Measurements from ENCODE around the gene ASS1. TPM values are rescaled to one million over a fixed set of nuclear protein-coding genes. Genes with fewer than 3 reads are reported as not detected.
A peak's percentile ranks its signal among the peaks of the same experiment; 100 is the strongest.
"Not testable (repeated sequence)": the region's sequence is repeated elsewhere in the genome, so short reads cannot be mapped to it uniquely, and the experiment has no call there.

ASS1 gene
- total RNA-seq, 2 experiments from 2014 or later, result 3.3 to 3.9 TPM

DNA sequence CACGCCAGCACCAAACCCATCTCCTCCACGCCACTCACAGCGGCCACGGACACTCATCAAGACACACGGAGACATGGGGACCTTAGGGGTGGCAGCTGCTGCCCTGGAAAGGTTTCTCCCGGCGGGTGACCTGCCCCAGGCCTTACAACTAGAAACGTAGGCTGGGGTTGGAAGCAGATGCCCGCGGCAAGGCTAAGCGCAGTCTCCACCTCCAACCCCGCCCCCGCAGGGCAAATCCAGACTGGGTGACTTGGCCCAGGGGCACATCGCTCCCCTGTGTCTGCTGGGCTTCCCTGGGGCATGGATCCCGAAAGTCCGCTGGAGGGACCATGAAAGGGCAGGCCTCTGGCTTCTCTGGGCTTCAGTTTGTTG lies 12.0 kb upstream of the ASS1 start:
- Mint-ChIP-seq H3K27me3 (peaks cover 27% of the 10 kb centered on the region), H3K4me3 (no peak overlapping the region), H3K9me3 (no peaks in the 10 kb centered on the region), H3K36me3 (ENCODE audit: low read depth) (no peaks in the 10 kb centered on the region), H3K27ac (no peak overlapping the region), H3K4me1 (peaks cover 4% of the 10 kb centered on the region)
- no peak for DNase-seq
- ChIA-PET CTCF (interaction anchor here (0.7 kb wide), 1 partner anchor 38 kb away, joined by 3 read pairs; no protein-coding TSS in a partner anchor), POLR2A (no interaction called here)

DNA sequence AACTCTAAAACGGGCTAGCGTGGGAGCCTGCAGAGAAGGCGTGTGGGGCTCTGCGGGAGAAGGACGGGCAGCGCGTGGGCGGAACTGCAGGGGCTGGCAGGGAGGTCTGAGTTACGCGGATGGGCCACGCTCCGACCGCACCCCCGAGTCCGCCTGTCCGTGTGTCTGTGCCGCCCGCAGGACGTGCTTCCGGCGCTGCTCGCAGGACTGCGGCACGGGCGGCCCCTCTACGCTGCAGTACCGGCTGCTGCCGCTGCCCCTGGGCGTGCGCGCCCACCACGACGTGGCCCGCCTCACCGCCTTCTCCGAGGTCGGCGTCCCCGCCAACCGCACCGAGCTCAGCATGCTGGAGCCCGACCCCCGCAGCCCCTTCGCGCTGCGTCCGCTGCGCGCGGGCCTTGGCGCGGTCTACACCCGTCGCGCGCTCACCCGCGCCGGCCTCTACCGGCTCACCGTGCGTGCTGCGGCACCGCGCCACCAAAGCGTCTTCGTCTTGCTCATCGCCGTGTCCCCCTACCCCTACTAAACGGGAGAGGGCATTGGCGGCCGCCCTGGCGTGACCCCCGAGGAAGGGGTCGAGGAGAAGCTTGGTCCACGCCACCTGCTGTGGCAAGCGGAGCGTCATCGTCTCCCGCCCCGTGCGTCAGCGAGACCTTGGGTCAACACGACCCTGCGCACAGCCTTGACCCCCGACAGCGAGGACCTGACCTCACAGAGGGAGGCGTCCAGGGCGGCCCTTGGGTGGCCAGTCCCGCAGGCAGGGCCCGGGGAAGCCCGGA lies 11.4 kb upstream of the ASS1 start:
- CTCF ChIA-PET, result no interaction called here
- peak; percentile 26 for DNase-seq
- Mint-ChIP-seq H3K4me3 (no peak overlapping the region), H3K27me3 (peaks cover 27% of the 10 kb centered on the region), H3K4me1 (peaks cover 4% of the 10 kb centered on the region), H3K27ac (no peak overlapping the region), H3K36me3 (ENCODE audit: low read depth) (no peaks in the 10 kb centered on the region), H3K9me3 (no peaks in the 10 kb centered on the region)
- POLR2A ChIA-PET, result no interaction called here

DNA sequence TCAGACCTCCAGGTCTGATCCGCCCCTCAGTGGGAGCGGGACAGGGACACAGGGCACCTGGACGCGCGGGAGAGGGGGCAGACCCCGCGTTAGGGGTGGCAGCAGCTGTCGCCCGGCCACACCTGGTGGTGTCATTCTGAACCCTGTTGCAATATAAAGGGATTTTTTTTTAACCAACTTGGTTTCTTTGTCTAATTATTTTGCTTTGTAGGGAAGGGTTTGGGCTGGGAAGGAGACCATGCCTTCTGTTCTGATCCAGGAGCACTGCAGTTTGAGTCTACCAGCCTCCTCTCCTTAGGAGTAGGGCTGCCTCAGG lies 10.9 kb upstream of the ASS1 start:
- Mint-ChIP-seq H3K27ac (no peak overlapping the region), H3K27me3 (peaks cover 27% of the 10 kb centered on the region), H3K9me3 (no peaks in the 10 kb centered on the region), H3K4me1 (peaks cover 4% of the 10 kb centered on the region), H3K36me3 (ENCODE audit: low read depth) (no peaks in the 10 kb centered on the region), H3K4me3 (no peak overlapping the region)
- DNase-seq, result no peak
- ChIA-PET POLR2A (no interaction called here), CTCF (no interaction called here)

DNA sequence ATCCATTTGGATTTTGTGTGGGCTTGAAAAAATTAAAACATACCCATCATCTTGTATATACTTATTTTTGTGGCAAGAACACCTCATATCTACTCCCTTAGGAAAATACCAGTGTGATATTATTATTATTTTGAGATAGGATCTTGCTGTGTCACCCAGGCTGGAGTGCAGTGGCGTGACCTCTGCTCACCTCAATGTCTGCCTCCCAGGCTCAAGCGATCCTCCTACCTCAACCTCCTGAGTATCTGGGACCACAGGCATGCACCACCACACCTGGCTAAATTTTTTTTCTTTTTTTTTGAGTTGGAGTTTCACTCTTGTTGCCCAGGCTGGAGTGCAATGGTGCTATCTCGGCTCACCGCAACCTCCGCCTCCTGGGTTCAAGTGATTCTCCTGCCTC lies 10.1 kb upstream of the ASS1 start:
- H3K4me1 Mint-ChIP-seq; CTCF ChIA-PET; H3K9me3 Mint-ChIP-seq; H3K36me3 Mint-ChIP-seq (ENCODE audit: low read depth); DNase-seq; H3K27ac Mint-ChIP-seq; H3K4me3 Mint-ChIP-seq: not testable (repeated sequence)
- POLR2A ChIA-PET, result interaction anchor here (0.6 kb wide), 1 partner anchor 75 kb away, joined by 3 read pairs; no protein-coding TSS in a partner anchor
- peaks cover 29% of the 10 kb centered on the region for H3K27me3 Mint-ChIP-seq

DNA sequence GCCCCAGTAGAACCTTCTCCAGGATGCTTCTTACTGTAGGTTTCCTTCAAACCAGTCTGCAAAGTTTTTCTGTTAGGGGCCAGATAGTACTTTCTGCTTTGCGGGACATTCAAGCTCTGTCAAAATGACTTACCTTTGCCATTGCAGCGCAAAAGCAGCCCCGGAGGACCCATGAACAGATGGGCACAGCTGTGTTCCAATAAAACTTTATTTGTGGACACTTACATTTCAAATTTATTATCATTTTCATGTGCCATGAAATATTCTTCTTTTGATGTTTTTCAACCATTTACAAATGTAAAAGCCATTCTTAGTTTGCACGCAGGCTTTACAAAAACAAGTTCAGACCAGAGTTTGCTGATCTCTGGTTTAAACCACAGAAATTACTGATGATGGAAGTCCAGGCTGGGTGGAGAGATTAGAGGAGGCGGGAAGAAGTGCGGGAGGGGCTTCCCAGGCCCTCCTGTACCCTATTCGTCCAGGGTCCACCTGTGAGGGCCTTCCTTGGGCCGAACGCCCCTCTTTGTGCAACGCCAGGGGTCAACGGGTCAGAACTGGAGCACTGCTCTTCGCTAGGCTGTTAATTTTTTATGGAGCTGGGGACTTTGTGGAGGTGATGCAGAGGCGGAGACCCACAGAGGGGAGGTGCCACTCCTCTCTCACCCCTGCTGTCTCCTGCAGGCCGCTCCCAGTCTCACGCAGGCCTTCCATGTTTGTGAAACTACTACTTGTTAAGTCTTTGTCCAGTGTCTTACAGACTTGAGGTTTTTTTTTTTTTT lies 7.6 kb upstream of the ASS1 start:
- no peak overlapping the region for H3K27ac Mint-ChIP-seq
- H3K9me3 Mint-ChIP-seq, result peaks cover 10% of the 10 kb centered on the region
- no peak for DNase-seq
- POLR2A ChIA-PET, result no interaction called here
- no peaks in the 10 kb centered on the region for H3K36me3 Mint-ChIP-seq (ENCODE audit: low read depth)
- peaks cover 4% of the 10 kb centered on the region for H3K4me1 Mint-ChIP-seq
- H3K27me3 Mint-ChIP-seq, result peaks cover 29% of the 10 kb centered on the region
- H3K4me3 Mint-ChIP-seq, result no peak overlapping the region
- CTCF ChIA-PET, result interaction anchor here (0.6 to 1.0 kb wide), 2 partner anchors 16 to 55 kb away, joined by 3 read pairs; no protein-coding TSS in a partner anchor

DNA sequence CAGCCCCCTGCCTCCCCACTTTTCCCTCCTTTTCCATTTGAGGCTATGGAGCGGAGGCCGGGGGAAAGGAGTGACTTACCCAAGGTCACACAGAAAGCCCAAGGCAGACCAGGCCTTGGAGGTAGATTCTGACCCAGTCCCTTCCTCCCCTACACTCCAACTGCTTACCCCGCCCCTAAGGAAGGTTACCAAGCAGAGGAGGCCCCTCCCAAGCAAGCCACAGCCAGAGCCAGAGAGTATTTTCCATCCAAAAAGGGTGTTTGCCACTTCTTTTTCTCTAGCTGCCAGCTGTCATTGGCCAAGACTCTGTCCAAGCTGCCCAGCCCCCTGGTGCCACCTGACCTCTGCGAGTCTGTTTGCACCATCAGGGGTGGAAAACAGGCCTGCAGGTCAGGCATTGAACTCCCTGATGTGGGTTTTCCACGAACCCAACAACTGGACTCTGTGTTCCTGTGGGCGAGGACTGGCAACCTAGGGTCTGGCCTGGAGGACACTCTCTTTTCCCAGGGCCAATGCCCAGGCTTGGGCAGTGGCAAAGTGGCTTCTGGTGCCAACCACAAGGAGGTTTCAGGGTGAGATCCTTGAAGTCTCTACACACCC lies 6.3 kb upstream of the ASS1 start:
- POLR2A ChIA-PET, result no interaction called here
- peaks cover 21% of the 10 kb centered on the region for H3K27me3 Mint-ChIP-seq
- H3K36me3 Mint-ChIP-seq (ENCODE audit: low read depth), result no peaks in the 10 kb centered on the region
- no peak overlapping the region for H3K4me3 Mint-ChIP-seq
- peaks cover 11% of the 10 kb centered on the region for H3K9me3 Mint-ChIP-seq
- no peaks in the 10 kb centered on the region for H3K4me1 Mint-ChIP-seq
- no peak overlapping the region for H3K27ac Mint-ChIP-seq
- CTCF ChIA-PET, result interaction anchor here (0.8 to 1.1 kb wide), 3 partner anchors 10 to 21 kb away, joined by 3 to 4 read pairs (median 3); no protein-coding TSS in a partner anchor
- DNase-seq, result no peak

DNA sequence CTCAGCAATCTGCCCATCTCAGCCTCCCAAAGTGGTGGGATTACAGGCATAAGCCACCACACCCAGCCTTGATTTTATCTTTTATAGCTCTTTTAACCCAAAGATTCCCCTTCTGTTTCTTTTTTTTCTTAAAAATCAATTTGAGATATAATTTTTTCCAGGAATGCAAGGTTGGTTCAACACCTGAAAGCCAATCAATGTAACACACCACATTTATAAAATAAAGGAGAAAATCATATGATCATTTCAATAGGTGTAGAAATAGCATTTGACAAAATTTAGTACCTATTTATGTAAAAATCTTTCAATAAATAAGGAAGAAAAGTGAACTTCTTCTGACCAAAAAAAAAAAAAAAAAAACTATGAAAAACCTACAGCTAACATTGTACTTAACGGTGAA lies 3.7 kb upstream of the ASS1 start:
- Mint-ChIP-seq H3K27ac (no peak overlapping the region), H3K9me3 (peaks cover 11% of the 10 kb centered on the region), H3K27me3 (peaks cover 23% of the 10 kb centered on the region), H3K4me1 (no peaks in the 10 kb centered on the region), H3K36me3 (ENCODE audit: low read depth) (no peaks in the 10 kb centered on the region), H3K4me3 (no peak overlapping the region)
- POLR2A ChIA-PET, result no interaction called here
- CTCF ChIA-PET, result interaction anchor here (0.7 kb wide), 1 partner anchor 950 kb away, joined by 3 read pairs; no protein-coding TSS in a partner anchor
- no peak for DNase-seq

DNA sequence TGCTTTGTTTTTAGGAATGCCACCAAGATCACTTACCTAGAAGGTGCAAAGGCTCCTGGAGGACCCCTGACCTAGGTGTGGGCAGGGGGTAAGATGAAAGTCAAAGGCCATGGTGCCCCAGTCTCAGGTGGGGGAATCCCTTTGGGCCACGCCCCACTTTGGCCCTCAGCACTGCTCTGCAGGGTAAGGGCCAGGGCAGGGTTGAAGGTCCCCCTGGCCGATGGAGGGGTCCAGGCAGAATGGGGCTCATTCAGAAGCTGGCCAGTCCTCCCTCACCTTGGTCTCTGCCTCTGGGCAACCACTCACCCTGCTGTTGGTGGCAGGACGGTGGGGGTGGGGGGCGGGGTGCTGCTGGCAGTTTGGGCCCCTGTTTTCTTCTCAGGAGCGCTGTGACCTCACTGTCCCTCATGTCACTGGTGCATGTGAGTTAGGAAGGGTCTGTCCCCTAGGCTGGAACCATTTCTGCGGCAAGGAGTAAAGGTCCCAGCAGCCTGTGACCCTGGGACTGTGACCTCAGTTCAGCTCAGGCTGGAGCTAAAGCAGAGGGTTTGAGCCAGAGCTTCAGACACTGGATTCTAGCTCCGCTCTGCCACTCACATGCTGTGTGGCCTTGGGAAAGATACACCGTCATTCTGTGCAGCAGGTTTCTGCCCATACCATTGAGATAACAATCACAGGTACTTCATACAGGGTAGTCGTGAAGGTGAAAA lies 1.9 kb upstream of the ASS1 start:
- Mint-ChIP-seq H3K27ac (no peak overlapping the region), H3K4me3 (no peak overlapping the region), H3K36me3 (ENCODE audit: low read depth) (no peaks in the 10 kb centered on the region), H3K4me1 (peaks cover 5% of the 10 kb centered on the region), H3K27me3 (peaks cover 26% of the 10 kb centered on the region), H3K9me3 (peaks cover 11% of the 10 kb centered on the region)
- POLR2A ChIA-PET, result no interaction called here
- CTCF ChIA-PET, result interaction anchor here (1.2 kb wide), 1 partner anchor 240 kb away, joined by 3 read pairs; no protein-coding TSS in a partner anchor
- no peak for DNase-seq

DNA sequence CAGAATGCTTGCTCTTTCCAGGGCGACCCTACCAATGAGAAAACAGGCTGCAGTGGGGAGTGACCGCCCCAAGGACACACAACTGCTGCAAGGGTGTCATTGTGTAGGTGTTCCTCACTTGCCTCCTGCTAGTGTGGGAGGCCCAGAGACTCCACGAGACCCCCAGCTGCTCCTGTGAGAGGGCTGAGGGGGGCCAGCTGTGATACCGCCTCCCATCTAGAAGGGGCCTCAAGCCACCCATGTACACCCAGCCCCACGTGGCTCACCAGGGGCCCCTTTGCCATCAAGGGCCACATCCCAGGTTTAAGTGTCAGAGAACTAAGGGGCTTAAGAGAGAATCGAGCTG lies 1.3 kb upstream of the ASS1 start:
- no peak overlapping the region for H3K27ac Mint-ChIP-seq
- CTCF ChIA-PET, result interaction anchor here (1.2 kb wide), 1 partner anchor 239 kb away, joined by 3 read pairs; no protein-coding TSS in a partner anchor
- H3K9me3 Mint-ChIP-seq, result peaks cover 11% of the 10 kb centered on the region
- DNase-seq, result no peak
- no peaks in the 10 kb centered on the region for H3K36me3 Mint-ChIP-seq (ENCODE audit: low read depth)
- peaks cover 10% of the 10 kb centered on the region for H3K4me1 Mint-ChIP-seq
- peaks cover 26% of the 10 kb centered on the region for H3K27me3 Mint-ChIP-seq
- POLR2A ChIA-PET, result no interaction called here
- H3K4me3 Mint-ChIP-seq, result no peak overlapping the region

DNA sequence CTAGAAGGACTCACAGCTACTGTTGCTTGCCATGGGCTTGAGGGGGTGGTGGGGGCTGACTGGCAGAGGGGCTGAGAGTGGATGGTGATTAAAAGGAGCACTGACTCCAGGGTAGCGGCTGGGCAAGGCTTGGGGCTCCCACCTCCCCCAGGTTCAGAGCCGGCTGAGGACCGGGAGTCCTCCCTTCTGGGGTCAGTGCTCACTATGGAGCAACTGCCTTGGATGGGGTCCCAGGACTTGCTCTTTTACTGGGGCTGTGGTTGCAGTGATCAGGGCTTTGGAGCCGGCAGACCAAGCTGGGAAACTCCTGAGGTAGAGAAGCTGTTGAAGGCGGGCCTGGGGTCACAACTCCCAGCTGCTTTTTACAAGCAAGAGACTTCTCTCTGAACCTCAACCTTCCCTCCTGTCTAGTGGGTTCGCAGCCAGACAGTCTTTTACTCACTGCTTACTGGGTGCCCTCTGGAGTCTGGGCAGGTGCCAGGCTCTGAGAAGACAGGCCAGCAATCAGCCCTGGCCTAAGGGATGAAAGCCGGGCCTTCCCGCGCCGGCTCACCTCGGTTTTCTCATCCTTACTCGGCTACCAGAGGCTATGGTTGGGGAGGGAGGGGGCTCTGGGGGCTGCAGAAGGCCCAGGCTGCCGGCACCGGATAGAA lies 795 bp upstream of the ASS1 start:
- no peak for DNase-seq
- Mint-ChIP-seq H3K27ac (no peak overlapping the region), H3K9me3 (peaks cover 11% of the 10 kb centered on the region), H3K4me3 (no peak overlapping the region), H3K36me3 (ENCODE audit: low read depth) (no peaks in the 10 kb centered on the region), H3K27me3 (peaks cover 26% of the 10 kb centered on the region), H3K4me1 (peaks cover 11% of the 10 kb centered on the region)
- POLR2A ChIA-PET, result no interaction called here
- CTCF ChIA-PET, result interaction anchor here (1.2 kb wide), 1 partner anchor 239 kb away, joined by 3 read pairs; no protein-coding TSS in a partner anchor

DNA sequence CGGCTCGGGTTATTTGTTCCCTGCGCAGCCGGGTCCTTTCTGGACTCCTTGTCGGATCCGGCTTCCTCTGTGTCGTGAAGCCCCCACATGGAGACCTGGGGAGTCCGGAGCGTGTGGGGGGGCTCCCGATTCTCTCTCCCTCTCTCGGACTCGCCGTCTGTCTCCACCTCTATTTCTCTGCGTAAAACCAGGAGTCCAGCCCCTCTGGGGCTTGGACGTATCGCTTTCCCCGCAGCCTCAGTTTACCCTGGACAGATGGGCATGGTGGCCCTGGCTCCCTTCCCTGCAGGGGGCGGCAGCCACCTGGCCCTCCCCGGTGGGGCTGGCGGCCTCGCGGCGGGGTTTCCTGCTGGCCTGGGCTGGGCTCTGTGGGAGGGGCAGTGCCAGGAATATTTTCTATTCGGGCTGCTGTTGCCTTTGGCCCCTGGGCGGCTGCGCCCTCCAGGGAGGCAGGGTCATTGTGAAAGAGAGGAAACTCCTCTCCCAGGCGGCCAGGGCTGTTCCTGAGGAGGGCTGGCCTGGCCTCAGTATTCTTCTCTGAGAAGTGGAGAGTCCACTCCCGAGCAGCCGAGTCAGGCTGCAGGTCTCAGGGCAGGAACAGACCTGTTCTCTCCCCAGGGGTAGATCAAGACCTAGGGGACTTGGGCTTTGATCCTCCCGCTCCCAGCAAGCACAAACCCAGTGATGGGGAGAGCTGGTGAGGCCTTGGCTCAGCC lies 665 bp downstream of the ASS1 start:
- no peak for DNase-seq
- CTCF ChIA-PET, result interaction anchor here (1.5 kb wide), 1 partner anchor 15 kb away, joined by 4 read pairs; no protein-coding TSS in a partner anchor
- Mint-ChIP-seq H3K27me3 (peaks cover 24% of the 10 kb centered on the region), H3K9me3 (peaks cover 11% of the 10 kb centered on the region), H3K27ac (no peak overlapping the region), H3K36me3 (ENCODE audit: low read depth) (no peaks in the 10 kb centered on the region), H3K4me3 (no peak overlapping the region), H3K4me1 (peaks cover 11% of the 10 kb centered on the region)
- POLR2A ChIA-PET, result no interaction called here

All from activated CD4-positive, alpha-beta T cell treated with anti-CD3 and anti-CD28 coated beads, Interleukin-2, amount 10 ng/mL, durations not matched to agents 7 days and 5 days (primary cell).